ENCODE measurements around the gene EIF5A. TPM values are rescaled to one million over a fixed set of nuclear protein-coding genes. Genes with fewer than 3 reads are reported as not detected.

The EIF5A gene
- total RNA-seq = 248 TPM

DNA sequence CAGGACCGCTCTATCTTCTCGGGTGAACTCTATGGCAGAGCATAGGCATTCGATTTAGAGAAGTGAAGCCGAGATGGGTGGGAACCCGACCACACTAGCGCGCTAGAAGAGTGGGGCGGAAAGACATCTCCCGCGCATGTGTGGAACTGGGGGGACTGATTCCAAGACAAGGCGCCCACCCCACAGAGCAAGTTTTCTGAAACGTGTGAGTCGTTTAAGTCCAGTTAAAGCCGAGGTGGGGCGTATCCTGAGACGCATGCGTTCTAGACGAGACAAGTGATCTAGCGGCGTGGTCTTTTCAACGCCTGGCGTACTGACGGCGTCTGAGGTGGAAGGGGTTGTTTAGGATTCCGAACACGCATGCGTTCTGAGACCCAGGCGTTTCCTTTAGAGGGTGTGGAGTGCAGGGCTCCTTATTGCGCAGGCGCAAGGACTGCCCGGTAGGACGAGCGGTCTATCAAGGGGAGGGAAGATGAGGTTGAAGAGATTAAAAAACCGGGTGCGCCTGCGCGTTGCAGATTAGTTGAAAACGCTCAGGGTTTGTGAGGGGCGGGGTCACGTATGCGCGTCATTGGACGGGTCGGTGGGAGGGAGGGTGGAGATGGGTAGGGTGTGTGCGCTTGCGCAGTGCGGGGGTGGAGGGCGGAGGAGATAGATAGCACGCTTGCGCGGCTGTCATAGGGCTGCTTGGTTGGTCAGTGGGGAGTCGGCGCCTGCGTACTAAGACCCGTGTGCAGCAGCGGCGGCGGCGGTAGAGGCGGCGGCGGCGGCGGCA lies at the start of gene EIF5A:
TSS of gene EIF5A (plus strand) at position 718 of the 775 bp plus-strand sequence. CDS start 2,008 bp downstream, outside the sequence.
- H3K27ac ChIP-seq = peak within 1 kb of the TSS; percentile 97 to 100
- no peaks in the 10 kb centered on the region for H3K27me3 ChIP-seq
- intact Hi-C loops (cut with DNase I) = loop anchor here (1.0 to 5.0 kb wide), 3 partner anchors 54 to 380 kb away; partner anchors contain the start of genes ELP5, PHF23, TP53 and WRAP53
- DNase-seq (ENCODE audit: low spot score in 2 of 2) = peak; percentile 98 to 99
- TF ChIP-seq, protein P1, sequence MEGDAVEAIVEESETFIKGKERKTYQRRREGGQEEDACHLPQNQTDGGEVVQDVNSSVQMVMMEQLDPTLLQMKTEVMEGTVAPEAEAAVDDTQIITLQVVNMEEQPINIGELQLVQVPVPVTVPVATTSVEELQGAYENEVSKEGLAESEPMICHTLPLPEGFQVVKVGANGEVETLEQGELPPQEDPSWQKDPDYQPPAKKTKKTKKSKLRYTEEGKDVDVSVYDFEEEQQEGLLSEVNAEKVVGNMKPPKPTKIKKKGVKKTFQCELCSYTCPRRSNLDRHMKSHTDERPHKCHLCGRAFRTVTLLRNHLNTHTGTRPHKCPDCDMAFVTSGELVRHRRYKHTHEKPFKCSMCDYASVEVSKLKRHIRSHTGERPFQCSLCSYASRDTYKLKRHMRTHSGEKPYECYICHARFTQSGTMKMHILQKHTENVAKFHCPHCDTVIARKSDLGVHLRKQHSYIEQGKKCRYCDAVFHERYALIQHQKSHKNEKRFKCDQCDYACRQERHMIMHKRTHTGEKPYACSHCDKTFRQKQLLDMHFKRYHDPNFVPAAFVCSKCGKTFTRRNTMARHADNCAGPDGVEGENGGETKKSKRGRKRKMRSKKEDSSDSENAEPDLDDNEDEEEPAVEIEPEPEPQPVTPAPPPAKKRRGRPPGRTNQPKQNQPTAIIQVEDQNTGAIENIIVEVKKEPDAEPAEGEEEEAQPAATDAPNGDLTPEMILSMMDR (IDR thresholded peaks at IDR 0.05) = no peak
- peaks cover 3 to 26% of the 10 kb centered on the region in 2 donors for H3K4me1 ChIP-seq
- no peaks in the 10 kb centered on the region for H3K9me3 ChIP-seq
- peaks cover 25 to 27% of the 10 kb centered on the region in 2 donors for H3K36me3 ChIP-seq
- H3K4me3 ChIP-seq = peak within 1 kb of the TSS; percentile 76 to 99

DNA sequence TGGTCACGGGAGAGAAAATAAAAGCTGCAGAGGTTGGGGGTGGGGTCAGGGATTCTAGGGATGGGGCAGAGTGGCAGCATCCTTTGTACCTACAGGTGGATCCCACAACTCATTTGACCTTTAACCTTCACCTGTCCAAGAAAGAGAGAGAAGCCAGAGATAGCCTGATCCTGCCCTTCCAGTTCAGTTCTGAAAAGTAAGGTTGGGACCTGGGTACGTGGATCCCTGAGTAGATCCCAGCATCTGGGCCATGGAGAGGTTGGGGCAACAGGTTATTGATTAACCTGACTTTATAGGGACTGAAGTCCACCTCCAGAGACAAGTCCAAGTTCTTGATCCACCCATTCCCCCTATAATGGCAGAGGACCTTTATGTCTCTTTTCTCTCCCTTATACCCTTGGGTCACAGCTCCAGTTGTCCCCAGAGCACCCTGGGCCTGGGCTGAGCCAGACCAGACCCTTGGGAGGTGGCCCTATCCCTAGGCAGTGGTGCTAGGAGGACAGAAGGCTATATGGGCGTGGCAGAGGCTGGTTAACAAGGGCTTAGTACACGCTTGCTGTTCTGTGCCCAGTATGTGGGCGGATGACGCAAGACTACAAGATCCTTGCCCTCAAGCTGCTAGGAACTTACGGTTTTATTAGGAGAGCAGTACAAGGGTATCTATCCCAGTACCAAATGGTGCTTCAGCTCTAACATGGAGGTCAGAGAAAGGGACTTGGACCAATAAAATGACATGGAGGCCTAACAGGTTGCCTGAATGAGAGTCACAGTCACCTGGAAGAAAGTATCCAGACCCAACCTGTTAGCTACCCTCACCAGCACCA lies 48.5 kb upstream of the EIF5A start:
- DNase-seq (ENCODE audit: low spot score in 2 of 2) = no peak
- peaks cover 28 to 58% of the 10 kb centered on the region in 2 donors for H3K36me3 ChIP-seq
- no peaks in the 10 kb centered on the region for H3K9me3 ChIP-seq
- H3K4me3 ChIP-seq = no peak overlapping the region
- peaks cover 8 to 13% of the 10 kb centered on the region in 2 donors for H3K4me1 ChIP-seq
- no peak overlapping the region for H3K27ac ChIP-seq
- TF ChIP-seq, protein P1 (IDR thresholded peaks at IDR 0.05) = no peak
- peaks cover 17% of the 10 kb centered on the region for H3K27me3 ChIP-seq
- intact Hi-C loops (cut with DNase I) = no loop called here

DNA sequence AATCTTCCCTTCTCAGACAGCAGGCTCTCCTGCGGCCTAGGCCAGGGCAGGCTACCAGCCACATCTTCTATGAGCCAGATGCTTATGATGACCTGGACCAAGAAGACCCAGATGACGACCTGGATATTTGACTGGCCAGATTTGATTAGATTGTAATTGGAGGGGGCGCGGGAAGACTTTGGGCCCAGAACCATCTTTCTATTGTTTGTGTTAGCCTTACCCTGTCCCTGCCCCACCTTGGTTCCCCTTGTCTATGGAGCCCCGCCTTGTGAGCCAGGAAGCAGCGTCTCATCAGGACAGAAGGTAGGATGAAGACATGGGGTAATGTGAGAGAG lies 47.9 kb upstream of the EIF5A start:
- H3K36me3 ChIP-seq = peaks cover 22 to 52% of the 10 kb centered on the region in 2 donors
- H3K4me3 ChIP-seq = no peak overlapping the region
- peaks cover 8 to 13% of the 10 kb centered on the region in 2 donors for H3K4me1 ChIP-seq
- DNase-seq (ENCODE audit: low spot score in 2 of 2) = no peak
- H3K9me3 ChIP-seq = no peaks in the 10 kb centered on the region
- H3K27ac ChIP-seq = no peak overlapping the region
- intact Hi-C loops (cut with DNase I) = no loop called here
- peaks cover 17% of the 10 kb centered on the region for H3K27me3 ChIP-seq
- TF ChIP-seq, protein P1 (IDR thresholded peaks at IDR 0.05) = no peak

DNA sequence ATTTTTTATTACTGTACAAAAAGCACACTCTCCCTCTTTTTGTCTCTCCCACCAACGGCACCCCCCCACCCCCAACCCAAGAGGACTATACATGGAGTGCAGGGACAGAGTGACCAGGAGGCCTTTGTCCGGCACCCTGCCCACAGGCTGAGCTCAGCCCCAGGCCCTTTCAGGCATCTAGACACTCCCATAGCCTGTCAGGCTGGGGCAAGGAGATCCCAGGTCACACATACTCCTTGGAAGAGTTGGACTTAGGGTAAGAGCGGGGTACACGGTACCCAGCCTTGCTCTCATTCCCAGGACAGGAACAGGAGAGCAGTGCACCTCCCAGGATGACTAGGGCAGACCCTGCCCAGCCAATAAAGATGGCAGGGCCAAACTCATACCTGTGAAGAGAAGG lies 47.3 kb upstream of the EIF5A start:
- H3K27ac ChIP-seq = no peak overlapping the region
- peaks cover 16 to 48% of the 10 kb centered on the region in 2 donors for H3K36me3 ChIP-seq
- peaks cover 17% of the 10 kb centered on the region for H3K27me3 ChIP-seq
- DNase-seq (ENCODE audit: low spot score in 2 of 2) = no peak
- no peak overlapping the region for H3K4me3 ChIP-seq
- H3K9me3 ChIP-seq = no peaks in the 10 kb centered on the region
- intact Hi-C loops (cut with DNase I) = no loop called here
- H3K4me1 ChIP-seq = peaks cover 8 to 13% of the 10 kb centered on the region in 2 donors
- TF ChIP-seq, protein P1 (IDR thresholded peaks at IDR 0.05) = no peak

DNA sequence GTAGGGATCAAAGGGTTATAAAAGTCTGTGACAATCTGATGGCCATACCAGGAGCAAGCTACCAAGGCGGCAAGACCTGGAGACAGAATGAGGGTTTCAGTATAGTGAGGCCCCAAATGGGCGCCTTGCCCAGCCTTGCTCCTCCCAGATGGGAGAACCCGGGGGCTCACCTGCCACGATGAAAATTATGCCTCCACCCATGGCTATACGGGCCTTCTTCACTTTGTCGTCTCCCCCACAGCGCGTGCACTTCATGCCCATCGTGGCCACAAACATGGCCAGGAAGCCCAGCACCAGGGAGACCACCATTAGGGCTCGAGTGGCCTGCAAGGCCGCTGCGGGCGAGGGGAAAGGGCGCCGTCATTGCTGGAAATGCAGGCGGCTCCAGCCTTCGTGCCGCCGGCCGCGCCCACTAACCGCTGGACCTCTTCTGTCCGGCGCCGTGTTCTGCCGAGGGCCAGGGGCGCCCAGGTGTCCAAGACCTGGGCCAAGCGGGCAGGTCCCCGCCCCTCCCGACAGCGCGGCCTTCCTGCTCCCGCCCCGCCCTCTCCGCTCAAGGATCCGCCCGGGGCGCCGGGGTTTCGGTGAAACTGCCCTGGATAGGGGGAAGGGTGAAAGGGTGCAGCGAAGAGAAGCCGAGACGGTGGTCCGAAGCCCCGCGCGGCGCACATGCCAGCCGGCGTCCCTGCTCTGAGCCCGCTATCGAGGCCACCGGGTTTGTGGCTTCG lies 46.6 kb upstream of the EIF5A start:
- Histone ChIP-seq H3K36me3 (peaks cover 9 to 41% of the 10 kb centered on the region in 2 donors), H3K9me3 (no peaks in the 10 kb centered on the region), H3K27me3 (peaks cover 17% of the 10 kb centered on the region), H3K4me3 (peak overlapping the region; percentile 35 to 53), H3K27ac (no peak overlapping the region), H3K4me1 (peaks cover 8 to 13% of the 10 kb centered on the region in 2 donors)
- TF ChIP-seq, protein P1 (IDR thresholded peaks at IDR 0.05) = no peak
- intact Hi-C loops (cut with DNase I) = no loop called here
- DNase-seq (ENCODE audit: low spot score in 2 of 2) = no peak
